ENCODE data around the gene RHBDL1.

RHBDL1 gene

GRCh38 chr16:675884-676564 lies 553 bp downstream of the RHBDL1 start:
- no peak for DNase-seq

DNA sequence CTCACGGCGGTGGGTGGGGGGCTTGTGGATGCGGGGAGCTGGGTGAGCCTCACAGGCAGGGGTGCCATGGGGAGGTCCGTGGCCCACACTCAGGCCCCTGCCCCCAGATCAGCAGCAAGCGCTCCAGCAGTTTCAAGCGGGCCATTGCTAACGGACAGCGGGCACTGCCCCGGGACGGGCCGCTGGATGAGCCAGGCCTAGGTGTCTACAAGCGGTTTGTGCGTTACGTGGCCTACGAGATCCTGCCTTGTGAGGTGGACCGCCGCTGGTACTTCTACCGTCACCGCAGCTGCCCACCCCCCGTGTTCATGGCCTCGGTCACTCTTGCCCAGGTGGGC lies 1.1 kb downstream of the RHBDL1 start:
- no peak for DNase-seq

GRCh38 chr16:676913-677312 lies 1.4 kb downstream of the RHBDL1 start:
- DNase-seq: peak in 2 of 5 experiments; percentile 27 to 39

GRCh38 chr16:677316-678190 lies 2.1 kb downstream of the RHBDL1 start:
- DNase-seq: no peak

DNA sequence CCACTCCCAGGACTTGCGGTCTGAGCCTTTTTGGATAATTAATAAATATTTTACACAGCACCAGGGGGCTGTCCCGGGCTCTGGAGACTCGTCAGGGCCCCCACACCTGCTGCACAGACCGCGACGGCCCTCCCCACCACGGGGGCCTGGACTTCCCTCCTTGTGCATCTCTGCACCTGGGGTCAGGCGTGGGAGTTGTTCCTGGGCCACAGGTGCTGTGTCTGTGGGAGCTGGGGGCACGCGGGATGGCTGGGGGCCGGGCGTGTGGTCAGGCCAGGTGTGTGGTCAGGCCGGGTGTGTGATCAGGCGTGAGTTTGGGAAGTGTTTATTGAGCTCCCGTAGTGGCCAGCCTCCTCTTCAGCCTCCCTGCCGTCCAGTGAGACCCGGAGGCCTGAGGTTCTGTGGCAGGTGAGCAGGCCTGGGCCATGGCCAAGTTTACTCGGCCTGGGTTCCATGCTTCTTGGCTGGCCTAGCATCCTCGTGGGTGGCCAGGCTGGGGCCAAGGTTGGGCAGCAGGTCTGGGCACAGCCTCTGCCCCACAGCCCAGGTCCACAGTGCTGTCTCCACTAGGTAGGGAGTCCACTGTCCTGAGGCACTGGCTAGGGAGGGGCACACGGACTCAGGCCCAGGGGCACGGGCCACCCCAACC lies 2.9 kb downstream of the RHBDL1 start:
- no peak for DNase-seq

- peak in 3 of 5 experiments; percentile 45 to 63 (median 49) for DNase-seq
Observed at GRCh38 chr16:678858-679813, 3.7 kb downstream of the RHBDL1 start.

DNA sequence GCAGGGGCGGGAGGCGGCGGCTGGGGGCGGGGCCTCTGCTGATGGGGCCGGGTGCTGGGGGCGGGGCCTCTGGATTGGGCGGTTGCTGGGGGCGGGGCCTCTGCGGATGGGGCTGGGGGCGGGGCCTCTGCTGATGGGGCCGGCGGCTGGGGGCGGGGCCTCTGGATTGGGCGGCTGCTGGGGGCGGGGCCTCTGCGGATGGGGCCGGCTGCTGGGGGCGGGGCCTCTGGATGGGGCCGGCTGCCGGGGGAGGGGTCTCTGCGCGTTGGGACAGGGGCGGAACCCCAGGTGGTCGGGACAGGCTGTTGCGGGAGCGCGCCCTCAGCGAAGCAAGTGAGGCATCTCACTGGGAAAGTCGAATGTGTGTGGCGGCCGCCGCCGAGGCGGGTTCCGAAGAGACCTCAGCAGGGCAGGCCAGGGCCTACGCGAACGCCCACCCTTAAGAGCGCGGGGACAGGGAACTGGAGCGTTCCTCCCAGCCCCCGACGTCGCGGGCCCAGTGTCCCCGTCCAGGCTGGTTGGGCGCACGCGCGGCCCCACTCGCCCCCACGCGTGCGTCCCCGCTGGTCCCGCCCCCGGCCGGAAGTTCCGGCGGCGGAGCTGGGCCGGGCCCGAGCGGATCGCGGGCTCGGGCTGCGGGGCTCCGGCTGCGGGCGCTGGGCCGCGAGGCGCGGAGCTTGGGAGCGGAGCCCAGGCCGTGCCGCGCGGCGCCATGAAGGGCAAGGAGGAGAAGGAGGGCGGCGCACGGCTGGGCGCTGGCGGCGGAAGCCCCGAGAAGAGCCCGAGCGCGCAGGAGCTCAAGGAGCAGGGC lies 4.5 kb downstream of the RHBDL1 start, which contains the start of gene STUB1:
TSS of gene STUB1 (plus strand) at position 597 of the 811 bp plus-strand sequence. CDS start at position 713, 116 bp downstream.
- DNase-seq: peak; percentile 80 to 84 (median 81)

DNA sequence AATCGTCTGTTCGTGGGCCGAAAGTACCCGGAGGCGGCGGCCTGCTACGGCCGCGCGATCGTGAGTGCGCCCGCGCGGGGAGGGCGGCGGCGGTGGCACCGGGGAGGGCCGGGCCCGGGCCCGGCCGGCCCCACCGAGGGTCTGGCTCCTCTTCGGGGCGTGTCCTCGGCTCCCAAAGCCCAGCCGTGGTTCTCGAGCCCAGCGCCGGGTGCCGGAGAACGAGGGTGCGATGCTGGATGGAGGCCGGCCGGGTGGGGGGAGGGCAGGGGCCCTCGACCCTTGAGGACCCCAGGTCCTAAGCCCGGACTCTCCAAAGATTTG lies 5.1 kb downstream of the RHBDL1 start:
- no peak for DNase-seq

DNA sequence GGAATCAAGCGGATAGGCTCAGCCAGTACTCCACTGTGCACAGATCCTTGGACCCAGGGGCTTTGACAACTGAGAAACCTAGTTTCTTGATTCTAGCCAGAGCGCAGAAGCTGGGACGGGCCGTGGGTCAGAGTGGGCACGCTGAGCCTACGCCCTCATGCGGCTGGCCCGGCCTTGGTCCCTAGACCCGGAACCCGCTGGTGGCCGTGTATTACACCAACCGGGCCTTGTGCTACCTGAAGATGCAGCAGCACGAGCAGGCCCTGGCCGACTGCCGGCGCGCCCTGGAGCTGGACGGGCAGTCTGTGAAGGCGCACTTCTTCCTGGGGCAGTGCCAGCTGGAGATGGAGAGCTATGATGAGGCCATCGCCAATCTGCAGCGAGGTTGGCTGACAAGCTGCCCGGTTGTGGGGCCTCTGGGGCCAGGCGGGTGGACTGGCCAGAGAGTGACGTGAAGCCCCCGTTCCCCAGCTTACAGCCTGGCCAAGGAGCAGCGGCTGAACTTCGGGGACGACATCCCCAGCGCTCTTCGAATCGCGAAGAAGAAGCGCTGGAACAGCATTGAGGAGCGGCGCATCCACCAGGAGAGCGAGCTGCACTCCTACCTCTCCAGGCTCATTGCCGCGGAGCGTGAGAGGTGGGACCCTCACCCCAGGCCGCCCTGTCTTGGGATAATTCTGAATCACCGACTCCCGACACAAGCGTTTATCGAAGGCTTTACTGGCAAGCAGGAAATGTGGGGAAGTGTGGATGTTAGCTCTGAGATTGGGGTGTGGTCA lies 5.7 kb downstream of the RHBDL1 start:
- peak in 1 of 5 experiments; percentile 26 for DNase-seq

- DNase-seq: no peak
Observed at GRCh38 chr16:681746-682427, 6.4 kb downstream of the RHBDL1 start.

DNA sequence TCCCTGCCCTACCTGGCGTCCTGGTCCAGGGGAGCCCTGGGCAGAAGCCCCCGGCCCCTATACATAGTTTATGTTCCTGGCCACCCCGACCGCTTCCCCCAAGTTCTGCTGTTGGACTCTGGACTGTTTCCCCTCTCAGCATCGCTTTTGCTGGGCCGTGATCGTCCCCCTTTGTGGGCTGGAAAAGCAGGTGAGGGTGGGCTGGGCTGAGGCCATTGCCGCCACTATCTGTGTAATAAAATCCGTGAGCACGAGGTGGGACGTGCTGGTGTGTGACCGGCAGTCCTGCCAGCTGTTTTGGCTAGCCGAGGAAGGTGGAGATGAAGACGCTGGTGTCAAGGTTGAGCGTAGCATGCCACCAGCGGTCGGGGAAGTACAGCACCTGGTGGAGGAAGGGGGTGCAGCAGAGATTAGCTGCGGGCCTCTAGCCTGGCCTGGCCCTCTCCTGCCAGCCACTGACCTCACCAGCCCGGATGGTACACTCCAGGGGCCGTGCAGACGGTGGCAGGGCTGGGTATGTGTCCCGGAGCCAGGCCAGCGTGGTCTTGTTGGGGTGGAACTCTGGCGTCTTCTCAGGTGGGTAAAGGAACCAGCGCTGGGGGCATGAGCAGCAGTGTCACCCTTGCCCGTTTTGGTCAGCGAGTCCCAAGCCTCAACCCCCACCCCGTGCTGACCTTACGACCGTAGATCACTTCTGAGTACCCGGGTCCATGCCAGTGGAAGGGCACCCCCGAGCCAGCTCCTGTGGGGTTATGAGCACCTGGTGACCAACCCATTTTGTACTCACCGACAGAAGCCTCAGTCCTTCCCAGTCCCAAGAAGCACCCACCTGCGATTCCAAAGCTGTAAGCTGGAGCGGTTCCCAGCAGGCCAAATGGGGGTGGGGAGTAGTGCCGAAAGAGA lies 7.3 kb downstream of the RHBDL1 start:
- DNase-seq: no peak

- DNase-seq: no peak
Observed at GRCh38 chr16:683396-684070, 8.1 kb downstream of the RHBDL1 start.

- peak; percentile 91 to 98 (median 95) for DNase-seq
Observed at GRCh38 chr16:684071-684794, 8.8 kb downstream of the RHBDL1 start, which contains the start of gene JMJD8. JMJD8 (minus strand) TSS chr16:684334; CDS start chr16:684319, 15 bp downstream.

DNA sequence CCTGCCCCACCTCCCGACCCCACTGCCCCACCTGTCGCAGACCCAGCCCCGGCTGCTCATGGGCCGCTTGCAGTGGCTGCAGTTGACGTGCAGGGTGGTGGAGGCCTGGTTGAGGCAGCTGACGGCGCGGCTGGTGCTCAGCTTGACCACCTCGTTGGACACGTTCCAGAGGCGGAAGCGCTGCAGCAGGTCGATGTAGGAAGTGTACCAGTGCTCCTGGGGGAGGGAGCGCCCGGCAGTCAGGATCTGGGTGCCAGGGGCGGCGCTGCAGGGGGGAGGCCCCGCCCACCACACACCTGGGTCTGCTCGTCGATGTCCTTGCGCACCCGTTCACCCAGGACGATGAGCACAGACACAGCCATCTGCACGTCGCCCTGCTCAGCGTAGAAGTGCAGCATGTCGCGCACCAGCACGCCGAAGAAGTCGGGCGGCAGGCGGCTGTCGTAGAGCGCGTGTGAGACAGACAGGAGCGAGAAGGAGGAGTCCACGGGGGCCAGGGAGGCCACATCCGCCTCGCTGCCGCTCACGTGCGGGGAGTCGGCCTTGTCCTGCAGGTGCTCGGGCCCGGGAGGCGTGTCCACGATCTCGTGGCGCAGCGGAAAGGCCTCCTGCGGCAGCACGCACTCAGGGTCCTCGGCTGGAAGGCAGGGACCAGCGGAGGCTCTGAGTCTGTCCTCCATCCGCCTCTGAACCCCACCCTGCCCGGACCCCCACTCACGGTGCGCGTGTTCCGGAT lies 9.7 kb downstream of the RHBDL1 start:
- no peak for DNase-seq

GRCh38 chr16:685967-686366 lies 10.5 kb downstream of the RHBDL1 start:
- DNase-seq: no peak

DNA sequence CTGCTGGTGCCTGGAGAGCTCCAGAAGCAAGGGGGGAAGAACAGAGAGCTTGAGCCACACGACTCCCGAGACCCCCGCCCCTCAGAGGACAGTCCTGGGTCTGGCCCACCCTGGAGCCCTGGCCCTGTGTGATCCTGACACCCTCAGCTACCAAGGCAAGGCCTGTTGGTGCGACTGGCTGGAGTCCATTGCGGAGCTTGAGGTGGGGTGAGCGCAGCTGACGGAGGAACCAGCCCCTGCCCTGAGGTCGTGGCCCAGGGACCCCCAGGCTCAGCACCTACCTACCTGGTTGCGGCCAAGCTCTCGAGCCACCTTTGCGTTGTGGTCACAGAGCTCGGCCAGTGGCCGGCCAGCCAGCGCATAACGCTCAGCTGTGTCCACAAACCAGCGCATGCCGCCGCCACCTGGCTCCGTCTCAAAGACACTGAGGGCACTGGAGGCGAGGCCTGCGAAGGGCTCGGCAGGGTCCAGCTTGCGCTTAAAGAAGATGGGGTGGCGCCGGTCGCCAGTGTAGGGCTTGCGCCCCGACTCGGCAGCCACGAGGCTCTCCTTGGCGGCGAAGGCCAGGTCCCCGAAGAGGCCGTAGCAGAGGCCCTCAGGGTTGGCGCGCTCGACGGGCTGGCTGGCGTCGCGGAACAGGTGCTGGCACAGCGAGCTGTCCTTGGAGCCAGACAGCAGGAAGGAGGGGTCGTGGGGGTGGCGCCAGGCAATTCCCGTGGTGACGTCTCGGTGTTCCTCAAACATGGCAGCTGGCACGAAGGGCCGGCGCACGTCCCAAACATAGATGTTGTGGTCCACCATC lies 11.2 kb downstream of the RHBDL1 start:
- no peak for DNase-seq

All from T-helper 2 cell (primary cell).